Ishikawa (cell line): ENCODE measurements around the gene KCNG4.
A peak's percentile ranks its signal among the peaks of the same experiment; 100 is the strongest.

Experiments
- CREB1 ChIP-seq: IDR thresholded peaks from 2 replicates; pipeline ENCODE4 v1.6.1; 2012; ENCODE audit warnings: low read depth
- EP300 ChIP-seq: IDR thresholded peaks from 2 replicates; pipeline ENCODE4 v1.6.1; 2012; ENCODE audit warnings: borderline replicate concordance
- MAX ChIP-seq: IDR thresholded peaks from 2 replicates; pipeline ENCODE4 v1.6.1; 2012
- NFIC ChIP-seq: IDR thresholded peaks from 2 replicates; pipeline ENCODE4 v1.6.1; 2012
- RAD21 ChIP-seq: IDR thresholded peaks from 2 replicates; pipeline ENCODE4 v1.6.1; 2012; ENCODE audit warnings: low read depth
- TAF1 ChIP-seq: IDR thresholded peaks from 2 replicates; pipeline ENCODE4 v1.6.1; 2012; ENCODE audit warnings: low read depth, mild to moderate bottlenecking
- TCF12 ChIP-seq: IDR thresholded peaks from 2 replicates; pipeline ENCODE4 v1.6.1; 2012; ENCODE audit warnings: low read depth

GRCh38 chr16:84277244-84277823 lies 37.5 kb upstream of the KCNG4 start:
- TF ChIP-seq MAX (no peak), CREB1 (no peak), EP300 (no peak), NFIC (no peak), TAF1 (no peak), RAD21 (peak; percentile 86), TCF12 (no peak)
